Bone marrow (tissue), 2 donors: ENCODE results near the gene AGRN.
"Not testable (repeated sequence)": the region's sequence is repeated elsewhere in the genome, so short reads cannot be mapped to it uniquely, and the experiment has no call there.

Experiments used
- DNase-seq, 2 donors: peaks; one replicate each; lab custom pipeline; 2025; lab: John Stamatoyannopoulos, UW

The AGRN gene

GRCh38 chr1:1092894-1093609 lies 73.1 kb downstream of the AGRN start:
- no peak for DNase-seq

GRCh38 chr1:1093610-1093943 lies 73.7 kb downstream of the AGRN start:
- DNase-seq = no peak

- DNase-seq = no peak
Measured at GRCh38 chr1:1094981-1095380, 75.1 kb downstream of the AGRN start.

GRCh38 chr1:1096136-1096535 lies 76.2 kb downstream of the AGRN start:
- not testable (repeated sequence) for DNase-seq

GRCh38 chr1:1098681-1099421 lies 78.9 kb downstream of the AGRN start:
- DNase-seq = no peak

GRCh38 chr1:1099506-1100183 lies 79.7 kb downstream of the AGRN start:
- no peak for DNase-seq

GRCh38 chr1:1100296-1100695 lies 80.4 kb downstream of the AGRN start:
- DNase-seq = no peak

GRCh38 chr1:1101503-1101902 lies 81.6 kb downstream of the AGRN start:
- DNase-seq = no peak

GRCh38 chr1:1104152-1104551 lies 84.2 kb downstream of the AGRN start:
- peak in 1 of 2 donors; percentile 56 for DNase-seq
